ENCODE data around the gene EXOC4.

EXOC4 gene

GRCh38 chr7:133763076-133763640 lies 510.3 kb downstream of the EXOC4 start:
- Histone ChIP-seq H3K27ac (no peak overlapping the region), H3K4me3 (no peak overlapping the region)
- DNase-seq (ENCODE audit: low spot score): no peak
- no peak for TF ChIP-seq CTCF (IDR thresholded peaks at IDR 0.05)

GRCh38 chr7:133769668-133770067 lies 516.8 kb downstream of the EXOC4 start:
- Histone ChIP-seq H3K27ac (no peak overlapping the region), H3K4me3 (no peak overlapping the region)
- TF ChIP-seq CTCF (IDR thresholded peaks at IDR 0.05): no peak
- no peak for DNase-seq (ENCODE audit: low spot score)

- Histone ChIP-seq H3K4me3 (no peak overlapping the region), H3K27ac (no peak overlapping the region)
- TF ChIP-seq CTCF (IDR thresholded peaks at IDR 0.05): no peak
- DNase-seq (ENCODE audit: low spot score): no peak
These were observed 518.1 kb downstream of the EXOC4 start for GRCh38 chr7:133770863-133771492.

GRCh38 chr7:133771788-133772419 lies 519.0 kb downstream of the EXOC4 start:
- DNase-seq (ENCODE audit: low spot score): no peak
- no peak for TF ChIP-seq CTCF (IDR thresholded peaks at IDR 0.05)
- H3K4me3 ChIP-seq: no peak overlapping the region
- H3K27ac ChIP-seq: no peak overlapping the region

- DNase-seq (ENCODE audit: low spot score): no peak
- TF ChIP-seq CTCF (IDR thresholded peaks at IDR 0.05): no peak
- H3K4me3 ChIP-seq: no peak overlapping the region
- H3K27ac ChIP-seq: no peak overlapping the region
These were observed 520.7 kb downstream of the EXOC4 start for GRCh38 chr7:133773601-133774000.

GRCh38 chr7:133775201-133775600 lies 522.3 kb downstream of the EXOC4 start:
- no peak for DNase-seq (ENCODE audit: low spot score)
- no peak overlapping the region for H3K27ac ChIP-seq
- TF ChIP-seq CTCF (IDR thresholded peaks at IDR 0.05): no peak
- no peak overlapping the region for H3K4me3 ChIP-seq

DNA sequence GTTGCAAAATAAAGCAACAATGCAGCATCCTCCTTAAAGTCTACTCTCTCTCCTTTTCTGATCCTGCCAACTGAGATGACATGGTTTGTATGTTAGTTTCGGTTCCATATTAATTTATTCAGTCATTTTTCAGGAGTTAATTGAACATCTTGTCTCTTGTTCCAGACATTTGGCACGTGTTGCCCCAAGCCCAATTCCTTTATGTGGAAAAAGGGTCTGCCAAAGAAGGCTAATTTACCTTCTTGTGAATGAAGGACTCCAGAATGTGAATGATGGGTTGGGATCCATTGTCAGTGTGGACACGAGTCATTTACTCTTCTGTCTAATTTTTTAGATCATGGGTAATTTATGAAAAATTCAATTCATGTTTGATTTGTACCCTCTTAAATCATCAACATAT lies 523.4 kb downstream of the EXOC4 start:
- DNase-seq (ENCODE audit: low spot score): no peak
- no peak overlapping the region for H3K27ac ChIP-seq
- no peak overlapping the region for H3K4me3 ChIP-seq
- no peak for TF ChIP-seq CTCF (IDR thresholded peaks at IDR 0.05)

Data from coronary artery (tissue), 2 donors.